Measurements from ENCODE around the gene TOGARAM2.

The TOGARAM2 gene

DNA sequence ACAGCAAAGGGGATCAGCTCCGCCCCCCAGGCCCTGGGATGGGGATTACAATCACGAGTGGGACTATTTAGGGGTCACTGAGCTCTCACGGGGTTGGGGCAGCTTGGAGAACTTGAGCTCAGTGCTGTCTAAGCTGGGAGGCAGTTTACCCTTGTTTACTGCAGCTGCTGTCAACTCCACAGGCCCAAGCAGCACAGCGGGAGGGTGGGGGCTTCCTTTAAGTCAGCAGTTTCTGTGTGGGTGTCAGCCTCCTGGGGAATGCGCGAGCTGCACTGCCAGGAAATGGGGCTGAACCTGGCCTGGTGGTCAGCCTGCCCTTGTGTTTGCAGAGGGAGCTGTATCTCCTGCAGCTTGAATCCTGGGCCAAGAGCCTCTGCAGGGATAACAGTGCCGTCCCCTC lies 29.8 kb downstream of the TOGARAM2 start:
- Histone ChIP-seq H3K4me3 (ENCODE audit: low read depth, low read length) (no peak overlapping the region), H3K36me3 (no peaks in the 10 kb centered on the region), H3K4me1 (peaks cover 5% of the 10 kb centered on the region; the same call in 1 of the 2 replicates), H3K27me3 (no peaks in the 10 kb centered on the region), H3K9me3 (no peaks in the 10 kb centered on the region)
- no peak for DNase-seq
- TF ChIP-seq, protein P1, sequence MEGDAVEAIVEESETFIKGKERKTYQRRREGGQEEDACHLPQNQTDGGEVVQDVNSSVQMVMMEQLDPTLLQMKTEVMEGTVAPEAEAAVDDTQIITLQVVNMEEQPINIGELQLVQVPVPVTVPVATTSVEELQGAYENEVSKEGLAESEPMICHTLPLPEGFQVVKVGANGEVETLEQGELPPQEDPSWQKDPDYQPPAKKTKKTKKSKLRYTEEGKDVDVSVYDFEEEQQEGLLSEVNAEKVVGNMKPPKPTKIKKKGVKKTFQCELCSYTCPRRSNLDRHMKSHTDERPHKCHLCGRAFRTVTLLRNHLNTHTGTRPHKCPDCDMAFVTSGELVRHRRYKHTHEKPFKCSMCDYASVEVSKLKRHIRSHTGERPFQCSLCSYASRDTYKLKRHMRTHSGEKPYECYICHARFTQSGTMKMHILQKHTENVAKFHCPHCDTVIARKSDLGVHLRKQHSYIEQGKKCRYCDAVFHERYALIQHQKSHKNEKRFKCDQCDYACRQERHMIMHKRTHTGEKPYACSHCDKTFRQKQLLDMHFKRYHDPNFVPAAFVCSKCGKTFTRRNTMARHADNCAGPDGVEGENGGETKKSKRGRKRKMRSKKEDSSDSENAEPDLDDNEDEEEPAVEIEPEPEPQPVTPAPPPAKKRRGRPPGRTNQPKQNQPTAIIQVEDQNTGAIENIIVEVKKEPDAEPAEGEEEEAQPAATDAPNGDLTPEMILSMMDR (IDR thresholded peaks at IDR 0.05; ENCODE audit: low read depth, low read length) = no peak

DNA sequence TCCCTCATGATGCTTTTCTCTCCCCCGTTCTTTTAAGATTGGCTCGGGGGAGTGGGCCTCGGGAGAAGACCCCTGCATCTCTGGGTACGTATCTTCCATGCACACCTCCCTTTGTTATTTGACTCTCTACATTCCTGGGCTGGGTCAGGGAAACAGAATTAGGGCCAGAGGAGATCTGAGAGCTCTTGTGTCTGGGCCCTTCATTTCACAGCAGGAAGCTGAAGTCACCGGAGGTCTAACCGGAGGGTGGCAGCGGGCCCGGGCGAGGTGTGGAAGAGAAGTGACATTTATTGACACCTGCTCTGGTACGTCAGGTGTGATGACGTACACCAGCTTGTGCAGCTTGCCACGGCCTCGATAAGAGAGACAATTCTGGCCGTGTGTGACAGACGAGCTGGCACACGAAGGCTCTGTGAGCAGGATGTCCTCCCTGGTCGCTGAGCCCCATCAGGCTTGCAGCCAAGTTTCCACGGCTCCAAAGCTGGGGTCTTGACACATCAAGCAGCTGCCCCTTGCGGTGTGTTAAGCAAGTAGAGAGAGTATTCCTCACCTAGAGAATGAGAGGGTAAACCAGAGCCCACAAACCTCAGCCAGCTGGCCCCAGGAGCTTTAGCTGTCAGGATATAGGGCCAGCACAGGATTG lies 30.4 kb downstream of the TOGARAM2 start:
- Histone ChIP-seq H3K4me3 (ENCODE audit: low read depth, low read length) (no peak overlapping the region), H3K4me1 (peaks cover 5% of the 10 kb centered on the region; the same call in 1 of the 2 replicates), H3K9me3 (no peaks in the 10 kb centered on the region), H3K36me3 (no peaks in the 10 kb centered on the region), H3K27me3 (no peaks in the 10 kb centered on the region)
- no peak for DNase-seq
- TF ChIP-seq, protein P1 (IDR thresholded peaks at IDR 0.05; ENCODE audit: low read depth, low read length) = no peak

DNA sequence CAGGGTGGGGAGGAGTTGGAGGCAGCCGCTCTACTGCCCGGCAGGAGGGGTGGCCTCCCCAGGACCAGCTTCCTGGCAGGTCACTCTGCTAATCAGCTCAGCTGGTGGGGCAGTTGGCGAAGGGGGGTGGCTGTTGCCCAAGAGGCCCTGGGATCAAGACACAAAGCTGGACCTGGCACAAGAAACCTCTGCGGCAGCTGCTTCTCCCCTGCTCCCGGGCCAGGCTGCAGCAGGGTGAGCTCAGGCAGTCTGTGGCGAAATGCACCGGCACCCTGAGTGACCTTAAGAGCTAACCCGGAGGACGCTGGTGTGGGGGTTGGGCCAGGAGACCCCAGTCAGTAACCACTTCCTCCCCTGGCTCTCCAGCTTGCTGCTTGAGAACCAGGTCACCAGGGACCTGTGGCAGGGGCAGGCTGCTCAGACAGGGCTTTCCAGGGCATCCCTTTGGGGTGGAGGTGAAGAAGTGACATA lies 31.1 kb downstream of the TOGARAM2 start:
- Histone ChIP-seq H3K9me3 (no peaks in the 10 kb centered on the region), H3K36me3 (no peaks in the 10 kb centered on the region), H3K27me3 (no peaks in the 10 kb centered on the region), H3K4me1 (peaks cover 5% of the 10 kb centered on the region; the same call in 1 of the 2 replicates), H3K4me3 (ENCODE audit: low read depth, low read length) (no peak overlapping the region)
- TF ChIP-seq, protein P1 (IDR thresholded peaks at IDR 0.05; ENCODE audit: low read depth, low read length) = no peak
- no peak for DNase-seq

DNA sequence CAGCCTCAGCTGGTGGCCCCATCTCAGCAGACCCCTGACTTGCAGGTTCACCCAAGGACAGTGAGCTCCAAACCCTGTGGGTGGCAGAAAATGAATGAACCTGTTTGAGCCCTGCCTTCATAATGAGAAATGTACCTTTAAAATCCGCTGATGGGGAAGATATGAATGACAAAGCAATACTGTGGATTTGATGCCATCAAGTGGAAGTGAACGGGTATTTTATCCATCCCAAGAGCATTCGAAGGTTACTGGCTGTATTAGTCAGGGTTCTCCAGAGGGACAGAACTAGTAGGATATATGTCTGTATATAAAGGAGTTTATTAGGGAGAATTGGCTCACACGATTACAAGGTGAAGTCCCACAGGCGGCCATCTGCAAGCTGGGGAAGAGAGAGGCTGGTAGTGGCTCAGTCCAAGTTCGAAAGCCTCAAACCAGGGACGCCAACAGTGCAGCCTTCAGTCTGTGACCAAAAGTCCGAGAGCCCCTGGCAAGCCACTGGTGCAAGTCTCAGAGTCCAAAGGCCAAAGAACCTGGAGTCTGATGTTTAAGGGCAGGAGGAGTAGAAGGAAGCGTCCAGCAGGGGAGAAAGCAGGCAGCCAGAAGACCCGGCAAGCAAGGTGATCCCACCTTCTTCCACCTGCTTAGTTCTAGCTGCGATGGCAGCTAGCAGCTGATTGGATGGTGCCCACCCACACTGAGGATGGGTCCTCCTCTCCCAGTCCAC lies 32.1 kb downstream of the TOGARAM2 start:
- no peak for DNase-seq
- H3K4me3 ChIP-seq (ENCODE audit: low read depth, low read length) = no peak overlapping the region
- no peaks in the 10 kb centered on the region for H3K9me3 ChIP-seq
- no peaks in the 10 kb centered on the region for H3K27me3 ChIP-seq
- H3K36me3 ChIP-seq = no peaks in the 10 kb centered on the region
- H3K4me1 ChIP-seq = peaks cover 5% of the 10 kb centered on the region; the same call in 1 of the 2 replicates
- TF ChIP-seq, protein P1 (IDR thresholded peaks at IDR 0.05; ENCODE audit: low read depth, low read length) = no peak

DNA sequence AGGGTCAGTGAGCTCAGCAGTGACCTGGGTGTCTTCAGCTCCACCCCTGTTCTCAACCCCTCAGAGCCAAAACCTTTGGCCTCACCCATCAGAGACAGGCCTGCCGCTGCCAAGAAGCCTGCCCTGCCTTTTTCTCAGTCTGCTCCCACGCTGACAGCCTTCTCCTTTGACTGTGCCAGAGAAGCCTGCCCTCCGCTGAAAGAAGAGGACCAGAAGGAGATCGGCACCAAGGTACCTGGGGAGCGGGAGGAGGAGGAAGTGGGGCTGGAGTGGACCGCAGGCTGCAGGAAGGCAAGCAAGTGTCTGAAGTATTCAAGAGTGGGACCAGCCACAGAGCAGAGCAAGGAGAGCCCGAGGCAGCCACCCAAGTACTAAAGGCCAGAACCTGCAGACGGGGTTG lies 33.2 kb downstream of the TOGARAM2 start:
- H3K9me3 ChIP-seq = no peaks in the 10 kb centered on the region
- no peak overlapping the region for H3K4me3 ChIP-seq (ENCODE audit: low read depth, low read length)
- DNase-seq = no peak
- peaks cover 5% of the 10 kb centered on the region; the same call in 1 of the 2 replicates for H3K4me1 ChIP-seq
- TF ChIP-seq, protein P1 (IDR thresholded peaks at IDR 0.05; ENCODE audit: low read depth, low read length) = no peak
- no peaks in the 10 kb centered on the region for H3K27me3 ChIP-seq
- H3K36me3 ChIP-seq = no peaks in the 10 kb centered on the region

All from BE2C (cell line).